Activated CD4-positive, alpha-beta T cell treated with anti-CD3 and anti-CD28 coated beads, Interleukin-2, amount 50 U/mL, for 16 hours (primary cell): ENCODE results near the gene FHOD3.
A peak's percentile ranks its signal among the peaks of the same experiment; 100 is the strongest.

Source experiments
- DNase-seq: peaks from one replicate; pipeline ENCODE4 v3.0.0-alpha.2; 2020

The FHOD3 gene

GRCh38 chr18:36608107-36608506 is 310.6 kb downstream of the FHOD3 start:
- no peak for DNase-seq

- no peak for DNase-seq
Observed at GRCh38 chr18:36610258-36610657, 312.7 kb downstream of the FHOD3 start.

- DNase-seq: no peak
Observed at GRCh38 chr18:36610661-36611060, 313.1 kb downstream of the FHOD3 start.

DNA sequence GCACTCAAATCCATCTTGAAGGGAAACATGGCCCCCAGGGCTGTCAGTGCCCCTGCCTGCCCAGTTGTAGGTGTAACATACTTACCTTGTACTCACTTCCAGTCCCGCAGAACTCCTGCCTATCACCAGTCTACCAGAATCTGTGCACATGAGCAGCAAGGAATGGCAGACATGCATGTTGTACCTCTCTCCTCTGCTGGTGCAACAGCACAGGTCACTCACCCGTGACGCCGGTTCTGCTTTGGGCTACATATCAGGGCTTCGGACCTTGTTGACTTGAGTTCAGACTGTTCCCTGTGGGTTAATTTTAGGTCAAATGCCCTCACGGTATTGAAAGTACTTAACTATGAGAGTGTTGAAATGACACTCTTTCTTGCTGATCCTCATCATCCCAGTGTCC is 315.6 kb downstream of the FHOD3 start:
- no peak for DNase-seq

DNA sequence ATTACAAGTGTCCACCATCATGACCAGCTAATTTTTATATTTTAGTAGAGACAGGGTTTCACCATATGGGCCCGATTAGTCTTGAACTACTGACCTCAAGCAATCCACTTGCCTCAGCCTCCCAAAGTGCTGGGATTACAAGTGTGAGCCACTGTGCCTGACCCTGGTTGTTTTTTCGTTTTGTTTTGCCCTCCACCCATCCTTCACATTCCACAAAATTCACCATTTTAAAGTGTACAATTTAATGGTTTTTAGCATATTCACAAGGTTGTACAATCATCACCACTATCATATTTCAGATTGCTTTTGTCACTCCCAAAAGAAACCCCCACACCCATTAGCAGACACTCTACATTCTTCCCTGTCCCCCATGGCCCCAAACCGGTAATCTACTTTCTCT is 316.3 kb downstream of the FHOD3 start:
- DNase-seq: no peak

DNA sequence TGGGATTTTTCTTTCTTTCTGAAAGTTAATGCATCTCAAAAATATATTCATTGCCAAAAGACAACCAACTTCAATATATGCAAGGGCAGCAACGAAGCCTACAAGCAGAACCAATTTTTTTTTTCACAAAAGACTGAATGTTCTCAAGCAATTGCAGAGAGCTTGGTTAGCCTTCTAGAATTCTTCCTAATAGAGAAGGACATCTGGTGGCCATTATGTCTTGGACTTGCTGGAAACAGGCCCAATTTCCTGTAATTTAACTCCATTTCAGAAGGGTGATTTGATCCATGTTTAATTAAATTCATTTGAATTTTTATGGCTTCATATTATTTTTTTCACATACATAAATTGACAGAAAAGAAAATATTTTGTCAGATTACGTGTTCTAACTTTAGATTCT is 323.3 kb downstream of the FHOD3 start:
- no peak for DNase-seq

DNA sequence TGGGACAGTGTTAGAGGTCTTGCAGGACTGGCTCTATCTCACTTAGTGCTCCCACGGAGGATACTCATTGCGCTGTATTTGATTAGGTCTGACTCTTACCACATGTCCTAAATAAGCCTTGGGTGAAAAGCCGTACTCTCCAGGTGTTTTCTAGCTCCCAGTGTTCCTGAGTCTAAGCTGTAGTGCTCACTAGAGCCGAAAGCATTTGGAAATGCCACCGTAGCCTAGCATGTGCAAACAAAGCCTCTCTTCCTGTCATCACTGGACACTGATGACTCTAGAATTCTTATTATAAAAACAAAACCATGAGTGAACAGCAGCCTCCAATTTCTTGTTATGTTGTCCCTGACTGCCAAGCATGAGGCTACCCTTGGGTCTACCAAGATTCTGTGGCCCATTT is 325.1 kb downstream of the FHOD3 start:
- DNase-seq: no peak

DNA sequence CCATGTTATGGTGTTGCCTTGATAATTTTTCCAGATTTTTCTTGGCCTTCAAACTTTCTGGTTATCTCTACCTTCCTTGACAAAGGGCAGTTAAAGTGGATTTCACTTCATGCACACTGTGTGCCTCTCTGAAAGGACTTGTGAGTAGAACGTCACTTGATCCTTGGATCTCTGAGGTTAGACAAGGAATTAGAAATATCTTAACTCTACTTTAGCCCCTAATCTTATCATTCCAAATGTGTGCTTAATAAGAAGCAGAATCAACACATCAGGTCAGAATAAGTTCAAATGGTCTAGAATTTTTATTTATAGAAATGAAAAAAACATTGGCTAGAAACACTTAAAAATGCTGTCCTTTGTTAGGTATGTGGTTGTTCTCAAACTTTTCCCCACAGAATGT is 325.6 kb downstream of the FHOD3 start:
- no peak for DNase-seq

- DNase-seq: no peak
Observed at GRCh38 chr18:36623681-36624190, 326.2 kb downstream of the FHOD3 start.

GRCh38 chr18:36624451-36625167 is 327.1 kb downstream of the FHOD3 start:
- DNase-seq: no peak

DNA sequence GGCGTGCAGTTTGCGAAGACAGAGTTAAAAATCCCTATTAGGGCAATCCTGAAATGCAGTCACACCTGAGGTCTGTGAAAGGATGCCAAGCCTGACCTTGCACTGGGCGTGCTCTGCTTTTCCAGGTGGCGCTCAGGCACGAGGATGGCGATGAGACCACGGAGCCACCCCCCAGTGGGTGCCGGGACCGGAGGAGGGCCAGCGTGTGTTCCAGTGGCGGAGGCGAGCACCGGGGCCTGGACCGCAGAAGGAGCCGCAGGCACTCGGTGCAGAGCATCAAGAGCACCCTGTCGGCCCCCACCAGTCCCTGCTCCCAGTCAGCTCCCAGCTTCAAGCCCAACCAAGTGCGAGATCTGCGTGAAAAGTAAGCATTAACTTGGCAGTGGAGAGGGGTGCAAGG is 327.9 kb downstream of the FHOD3 start:
- no peak for DNase-seq

GRCh38 chr18:36627637-36628036 is 330.1 kb downstream of the FHOD3 start:
- DNase-seq: no peak

GRCh38 chr18:36628435-36629137 is 331.1 kb downstream of the FHOD3 start:
- no peak for DNase-seq

DNA sequence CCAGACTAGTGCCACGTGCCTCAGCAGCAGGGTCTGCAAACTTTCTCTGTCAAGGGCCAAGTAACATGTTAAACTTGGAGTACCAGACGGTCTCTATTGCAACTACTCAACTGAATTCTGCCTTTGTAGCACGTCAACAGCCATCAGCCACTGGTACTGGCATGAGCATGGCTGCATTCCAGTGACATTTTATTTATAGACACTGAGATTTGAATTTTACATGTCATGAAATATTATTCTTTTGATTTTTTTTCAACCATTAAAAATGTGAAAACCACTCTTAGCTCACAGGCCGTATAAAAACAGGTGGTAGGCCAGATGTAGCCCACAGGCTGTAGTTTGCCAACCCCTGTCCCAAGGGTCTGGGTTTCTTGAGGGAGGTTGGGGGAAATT is 331.6 kb downstream of the FHOD3 start:
- DNase-seq: no peak

DNA sequence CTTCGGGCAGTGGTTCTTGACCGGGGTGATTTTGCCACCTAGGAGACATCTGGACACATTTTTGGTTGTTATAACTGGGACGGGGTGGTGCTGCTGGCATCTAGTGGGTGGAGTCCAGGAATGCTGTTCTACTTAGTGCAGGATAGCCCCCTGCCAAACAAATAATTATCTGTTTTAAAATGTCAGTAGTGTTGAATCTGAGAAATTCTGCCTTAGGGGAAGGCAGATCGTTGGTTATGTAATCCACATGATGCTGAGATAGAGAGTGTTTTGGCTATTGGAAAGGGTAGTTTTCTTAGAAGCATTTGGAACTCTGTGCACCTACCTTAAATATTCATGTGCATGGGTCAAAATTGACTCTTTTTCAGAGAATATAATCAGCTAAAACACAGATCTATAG is 332.3 kb downstream of the FHOD3 start:
- DNase-seq: no peak

GRCh38 chr18:36630917-36631316 is 333.4 kb downstream of the FHOD3 start:
- DNase-seq: no peak

DNA sequence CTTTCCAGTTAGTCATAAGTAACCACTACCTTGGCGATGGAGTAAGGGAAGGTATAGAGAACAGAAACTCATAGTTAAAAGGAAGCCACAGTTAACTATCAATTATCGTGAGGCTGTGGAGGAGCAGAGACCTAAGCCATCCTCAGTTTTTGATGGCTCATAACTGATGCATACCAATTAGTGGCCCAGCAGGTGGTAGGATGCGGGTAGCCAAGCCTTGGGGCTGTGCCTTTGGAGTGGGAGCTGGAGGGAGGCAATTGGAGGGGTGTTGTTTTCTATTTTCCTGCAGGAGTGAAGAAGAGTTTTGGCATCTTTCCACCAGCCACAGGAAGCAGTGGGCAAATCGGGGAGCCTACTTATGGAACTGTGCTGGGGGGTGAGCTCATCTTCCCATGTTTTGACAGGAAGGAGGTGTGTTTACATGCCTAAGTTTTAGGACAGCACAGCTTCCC is 336.5 kb downstream of the FHOD3 start:
- DNase-seq: no peak

DNA sequence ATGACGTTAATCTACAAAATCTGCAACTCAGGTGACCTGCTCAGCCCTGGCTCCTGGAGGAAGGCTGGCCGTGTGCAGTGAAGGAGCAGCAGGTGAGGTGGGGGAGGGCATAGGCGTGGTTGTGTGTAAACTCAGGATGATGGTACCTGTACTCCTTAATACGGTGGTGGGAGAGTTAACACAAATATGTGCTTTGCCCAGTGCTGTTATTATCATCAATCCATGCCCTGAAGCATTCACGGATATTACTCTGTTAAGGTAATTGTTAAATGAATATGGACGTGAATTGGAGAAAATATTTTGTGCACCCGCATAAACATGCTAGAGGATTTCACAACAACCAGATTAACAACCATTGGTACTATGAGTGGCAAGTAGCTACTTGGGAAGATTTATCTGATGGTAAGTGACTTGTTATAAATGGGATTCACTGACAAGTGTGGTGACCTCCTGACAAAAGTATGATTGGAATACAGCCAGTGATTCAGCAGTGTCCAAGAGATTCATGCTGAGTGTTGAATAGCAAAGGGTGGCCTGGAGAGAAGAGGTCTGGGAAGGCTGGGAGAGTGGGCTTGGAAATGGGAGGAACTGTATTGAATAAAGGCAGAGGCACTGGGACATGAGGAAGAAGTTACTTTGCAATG is 337.2 kb downstream of the FHOD3 start:
- no peak for DNase-seq

GRCh38 chr18:36635414-36636096 is 338.0 kb downstream of the FHOD3 start:
- DNase-seq: no peak

- no peak for DNase-seq
Observed at GRCh38 chr18:36636237-36636817, 338.8 kb downstream of the FHOD3 start.

DNA sequence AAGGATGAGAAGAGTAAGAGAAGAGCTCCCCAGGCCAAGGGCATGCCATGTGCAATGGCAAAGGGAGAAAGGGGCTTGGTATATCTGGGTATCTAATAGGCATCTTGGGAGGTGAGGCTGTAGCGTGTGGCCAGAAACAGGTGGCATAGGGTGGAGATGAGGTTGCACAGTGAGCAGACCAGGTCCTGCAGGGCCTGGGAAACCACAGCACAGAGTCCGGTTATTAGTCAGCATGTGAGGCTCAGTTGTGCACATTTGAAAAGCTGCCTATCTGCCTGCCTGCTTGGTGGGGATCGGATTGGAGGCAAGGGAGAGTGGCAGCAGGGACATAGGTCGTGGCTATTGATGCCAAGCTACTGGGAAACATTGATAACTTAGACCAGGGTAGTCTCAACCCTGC is 340.7 kb downstream of the FHOD3 start:
- DNase-seq: peak; percentile 16

DNA sequence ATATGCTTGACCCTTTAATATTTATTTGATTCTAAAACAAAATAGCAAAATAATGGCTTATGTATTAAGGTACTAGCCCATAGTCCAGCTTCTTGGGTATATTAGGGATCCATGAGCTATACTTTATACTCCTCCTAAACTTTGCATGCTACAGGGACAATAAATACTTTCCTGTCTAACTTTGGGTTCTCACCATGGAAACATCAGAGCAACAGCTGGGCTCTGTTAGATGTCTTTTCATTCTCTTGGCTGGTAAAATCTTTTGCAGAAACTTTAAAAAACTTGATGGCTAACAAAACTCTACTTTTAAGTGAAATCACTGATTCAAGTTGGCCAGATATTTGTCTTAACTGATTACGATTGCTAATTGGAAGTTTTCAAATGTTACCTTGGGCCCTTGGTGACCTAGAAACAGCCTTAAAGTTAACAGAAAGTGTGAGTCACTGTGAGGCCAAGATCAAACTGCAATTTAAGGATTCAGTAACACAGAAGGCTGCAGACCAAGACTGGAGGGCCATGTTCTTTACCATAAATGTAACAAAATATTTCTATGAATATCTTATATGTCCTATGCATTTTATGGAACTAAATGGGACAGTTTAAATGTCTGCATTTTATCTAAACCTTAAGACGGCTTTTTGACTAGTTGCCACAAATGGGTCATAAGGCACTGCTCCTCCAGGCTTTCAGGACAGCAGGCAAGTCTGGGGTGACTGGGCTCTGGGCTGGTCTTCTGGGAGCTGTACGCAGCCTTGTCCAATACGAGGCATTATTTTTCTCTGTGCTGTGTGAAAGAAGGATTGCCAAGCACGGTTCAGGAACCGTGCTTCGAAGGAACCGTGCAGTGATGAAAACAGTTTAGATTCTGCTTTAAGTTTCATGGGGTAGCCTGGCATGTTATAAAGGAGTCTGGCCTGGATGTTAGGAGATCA is 342.8 kb downstream of the FHOD3 start:
- DNase-seq: no peak
